HAP-1 (cell line): ENCODE measurements around the gene PRDM13.
A peak's percentile ranks its signal among the peaks of the same experiment; 100 is the strongest.

Experiments
- DNase-seq, 2 experiments: peaks; one replicate each; pipeline ENCODE4 v3.0.0-alpha.2; 2016 to 2020; ENCODE audit warnings: low spot score in 2 of 2
- H3K27me3 ChIP-seq: fragments of 250-450 bp; sonication (Bioruptor Pico); 2 replicates; pipeline ENCODE4 v1.5.1; 2020; ENCODE audit warnings: low read depth, mild to moderate bottlenecking, moderate library complexity
- H3K36me3 ChIP-seq: fragments of 250-450 bp; sonication (Bioruptor Pico); replicated peaks from 2 replicates; pipeline ENCODE4 v1.5.1; 2020; ENCODE audit warnings: mild to moderate bottlenecking
- H3K4me1 ChIP-seq: fragments of 250-450 bp; sonication (Bioruptor Pico); 2 replicates; pipeline ENCODE4 v1.5.1; 2020; ENCODE audit warnings: mild to moderate bottlenecking
- H3K4me3 ChIP-seq: fragments of 250-450 bp; sonication (Bioruptor Pico); 2 replicates; pipeline ENCODE4 v1.5.1; 2020; ENCODE audit warnings: mild to moderate bottlenecking, moderate library complexity
- H3K9me3 ChIP-seq: fragments of 250-450 bp; sonication (Bioruptor Pico); 2 replicates; pipeline ENCODE4 v1.5.1; 2020; ENCODE audit warnings: mild to moderate bottlenecking, moderate library complexity
- in situ Hi-C: fragments of 300-500 bp; cut with MboI; formaldehyde crosslinking; loops from 3 replicates; pipeline ENCODE4 v1.14.3; 2020; ENCODE audit warnings: low sequenced_read_pairs, inconsistent platforms, mixed read lengths

PRDM13 gene

DNA sequence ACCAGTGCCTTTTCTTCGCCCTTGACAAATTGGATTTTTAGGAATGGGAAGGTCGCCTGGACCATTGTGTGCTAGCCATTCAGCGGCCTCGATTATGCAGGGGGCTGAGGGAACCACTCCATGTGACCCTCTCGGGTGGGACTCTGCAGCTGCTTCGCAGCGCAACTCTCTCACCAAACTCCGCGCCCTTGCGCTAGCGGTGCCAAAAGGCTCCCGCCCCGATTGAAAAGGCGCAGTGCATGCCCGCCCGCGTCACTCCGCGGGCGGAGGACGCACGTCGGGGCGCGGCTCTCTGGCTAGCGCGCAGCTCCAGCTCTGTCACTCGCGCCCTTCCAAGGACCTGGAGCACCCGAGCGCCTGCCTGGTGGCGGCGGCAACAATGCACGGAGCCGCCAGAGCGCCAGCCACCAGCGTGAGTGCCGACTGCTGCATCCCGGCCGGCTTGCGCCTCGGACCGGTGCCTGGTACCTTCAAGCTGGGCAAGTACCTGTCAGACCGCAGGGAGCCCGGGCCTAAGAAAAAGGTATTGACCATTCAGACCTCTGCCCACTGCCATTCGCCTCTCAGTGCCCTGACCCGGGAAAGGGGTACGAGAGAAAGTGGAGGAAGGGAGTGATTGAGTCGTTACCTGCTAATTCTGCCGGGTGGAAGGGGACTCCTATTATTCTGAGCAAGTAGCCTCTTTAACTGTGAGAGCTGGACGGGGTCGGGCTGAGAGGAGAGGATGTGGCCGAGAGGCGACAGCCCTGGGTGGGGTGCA, at the start of gene PRDM13:
TSS of gene PRDM13 (plus strand) at position 178 of the 760 bp plus-strand sequence. CDS start at position 380, 202 bp downstream.
- Histone ChIP-seq H3K36me3 (no peaks in the 10 kb centered on the region), H3K27me3 (peaks cover 18% of the 10 kb centered on the region), H3K4me1 (peaks cover 16% of the 10 kb centered on the region), H3K9me3 (no peaks in the 10 kb centered on the region), H3K4me3 (no peak within 1 kb of the TSS)
- peak in 1 of 2 experiments; percentile 31 for DNase-seq
- in situ Hi-C loops: no loop called here

GRCh38 chr6:99559057-99559456, 47.6 kb upstream of the PRDM13 start:
- H3K9me3 ChIP-seq: no peaks in the 10 kb centered on the region
- in situ Hi-C loops: no loop called here
- DNase-seq: no peak
- no peak overlapping the region for H3K4me3 ChIP-seq
- H3K27me3 ChIP-seq: no peaks in the 10 kb centered on the region
- H3K4me1 ChIP-seq: peaks cover 5% of the 10 kb centered on the region
- peaks cover 49% of the 10 kb centered on the region for H3K36me3 ChIP-seq

GRCh38 chr6:99560668-99561067, 46.0 kb upstream of the PRDM13 start:
- no peak overlapping the region for H3K4me3 ChIP-seq
- no peaks in the 10 kb centered on the region for H3K27me3 ChIP-seq
- peaks cover 36% of the 10 kb centered on the region for H3K36me3 ChIP-seq
- no peaks in the 10 kb centered on the region for H3K9me3 ChIP-seq
- H3K4me1 ChIP-seq: peaks cover 5% of the 10 kb centered on the region
- in situ Hi-C loops: no loop called here
- no peak for DNase-seq

GRCh38 chr6:99563056-99563723, 43.4 kb upstream of the PRDM13 start:
- peaks cover 11% of the 10 kb centered on the region for H3K4me1 ChIP-seq
- no peaks in the 10 kb centered on the region for H3K27me3 ChIP-seq
- in situ Hi-C loops: no loop called here
- no peak for DNase-seq
- no peak overlapping the region for H3K4me3 ChIP-seq
- 0 out of 2 replicates have a peak, but pooled peaks cover 2% of the 10 kb centered on the region for H3K9me3 ChIP-seq
- H3K36me3 ChIP-seq: peaks cover 17% of the 10 kb centered on the region

GRCh38 chr6:99568103-99568933, 38.3 kb upstream of the PRDM13 start, which contains the start of gene CCNC:
Gene CCNC, minus strand, starts transcription at chr6:99568660. Its CDS starts 133 bp downstream, at chr6:99568527.
- Histone ChIP-seq H3K9me3 (0 out of 2 replicates have a peak, but pooled peaks cover 2% of the 10 kb centered on the region), H3K27me3 (no peaks in the 10 kb centered on the region), H3K36me3 (peaks cover 3% of the 10 kb centered on the region; the same call in 1 of the 2 replicates), H3K4me3 (peak within 1 kb of the TSS; percentile 80), H3K4me1 (peaks cover 6% of the 10 kb centered on the region)
- peak; percentile 93 to 97 for DNase-seq
- in situ Hi-C loops: no loop called here

DNA sequence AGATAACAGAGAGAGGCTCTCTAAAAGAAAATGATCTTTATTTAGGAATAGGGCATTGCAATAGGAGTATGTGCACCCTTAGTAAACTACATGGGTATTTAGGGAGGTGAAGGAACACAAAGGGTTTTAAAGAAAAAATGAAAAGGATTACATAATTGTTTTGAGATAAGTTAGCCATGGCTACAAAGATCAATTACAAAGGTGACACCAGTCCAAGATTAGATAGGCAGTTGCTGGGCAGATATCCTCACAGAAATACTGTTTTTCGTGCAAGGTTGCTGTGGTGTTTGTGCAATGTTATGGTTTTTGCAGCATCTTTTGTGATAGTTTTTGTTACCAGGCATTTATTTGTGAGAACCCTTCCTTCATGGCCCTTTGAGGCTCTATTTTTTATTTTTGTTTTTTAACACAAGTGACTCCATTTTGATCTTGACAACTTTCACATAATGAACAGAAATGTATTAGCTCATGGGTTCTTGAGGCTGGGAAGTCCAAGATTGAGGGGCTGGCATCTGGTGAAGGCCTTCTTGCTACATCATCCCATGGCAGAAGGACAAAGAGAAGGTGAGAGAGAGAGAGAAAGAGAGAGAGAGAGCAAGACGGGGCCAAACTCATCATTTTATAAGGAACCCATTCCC, 32.5 kb upstream of the PRDM13 start:
- H3K27me3 ChIP-seq: no peaks in the 10 kb centered on the region
- H3K4me3 ChIP-seq: no peak overlapping the region
- no peak for DNase-seq
- no peaks in the 10 kb centered on the region for H3K9me3 ChIP-seq
- no peaks in the 10 kb centered on the region for H3K4me1 ChIP-seq
- no peaks in the 10 kb centered on the region for H3K36me3 ChIP-seq
- in situ Hi-C loops: no loop called here

GRCh38 chr6:99575544-99576227, 30.9 kb upstream of the PRDM13 start:
- no peak for DNase-seq
- H3K9me3 ChIP-seq: no peaks in the 10 kb centered on the region
- in situ Hi-C loops: loop anchor here (25.0 kb wide), 1 partner anchor 237 kb away; no protein-coding TSS in a partner anchor
- no peaks in the 10 kb centered on the region for H3K4me1 ChIP-seq
- H3K4me3 ChIP-seq: no peak overlapping the region
- H3K27me3 ChIP-seq: no peaks in the 10 kb centered on the region
- H3K36me3 ChIP-seq: no peaks in the 10 kb centered on the region

DNA sequence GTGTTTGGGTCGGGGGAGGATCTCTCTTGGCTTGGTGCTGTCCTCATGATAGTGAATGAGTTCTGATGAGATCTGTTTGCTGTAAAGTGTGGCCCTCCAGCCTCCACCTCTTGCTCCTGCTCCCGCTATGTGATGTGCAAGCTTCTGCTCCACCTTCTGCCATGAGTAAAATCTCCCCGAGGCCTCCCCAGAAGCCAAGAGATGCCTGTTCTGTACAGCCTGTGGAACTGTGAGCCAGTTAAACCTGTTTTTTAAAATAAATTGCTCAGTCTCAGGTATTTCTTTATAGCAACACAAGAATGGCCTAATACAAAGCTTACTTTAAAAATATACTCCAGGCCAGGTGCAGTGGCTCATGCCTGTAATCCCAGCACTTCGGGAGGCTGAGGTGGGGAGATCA, 26.9 kb upstream of the PRDM13 start:
- H3K4me3 ChIP-seq: no peak overlapping the region
- DNase-seq: no peak
- no peaks in the 10 kb centered on the region for H3K36me3 ChIP-seq
- no peaks in the 10 kb centered on the region for H3K27me3 ChIP-seq
- no peaks in the 10 kb centered on the region for H3K9me3 ChIP-seq
- H3K4me1 ChIP-seq: no peaks in the 10 kb centered on the region
- in situ Hi-C loops: loop anchor here (25.0 kb wide), 1 partner anchor 233 kb away; no protein-coding TSS in a partner anchor

GRCh38 chr6:99587792-99588191, 18.8 kb upstream of the PRDM13 start:
- in situ Hi-C loops: loop anchor here (25.0 kb wide), 1 partner anchor 225 kb away; no protein-coding TSS in a partner anchor
- Histone ChIP-seq H3K4me3 (no peak overlapping the region), H3K4me1 (peaks cover 8% of the 10 kb centered on the region), H3K9me3 (no peaks in the 10 kb centered on the region), H3K36me3 (no peaks in the 10 kb centered on the region), H3K27me3 (0 out of 2 replicates have a peak, but pooled peaks cover 7% of the 10 kb centered on the region)
- DNase-seq: no peak

DNA sequence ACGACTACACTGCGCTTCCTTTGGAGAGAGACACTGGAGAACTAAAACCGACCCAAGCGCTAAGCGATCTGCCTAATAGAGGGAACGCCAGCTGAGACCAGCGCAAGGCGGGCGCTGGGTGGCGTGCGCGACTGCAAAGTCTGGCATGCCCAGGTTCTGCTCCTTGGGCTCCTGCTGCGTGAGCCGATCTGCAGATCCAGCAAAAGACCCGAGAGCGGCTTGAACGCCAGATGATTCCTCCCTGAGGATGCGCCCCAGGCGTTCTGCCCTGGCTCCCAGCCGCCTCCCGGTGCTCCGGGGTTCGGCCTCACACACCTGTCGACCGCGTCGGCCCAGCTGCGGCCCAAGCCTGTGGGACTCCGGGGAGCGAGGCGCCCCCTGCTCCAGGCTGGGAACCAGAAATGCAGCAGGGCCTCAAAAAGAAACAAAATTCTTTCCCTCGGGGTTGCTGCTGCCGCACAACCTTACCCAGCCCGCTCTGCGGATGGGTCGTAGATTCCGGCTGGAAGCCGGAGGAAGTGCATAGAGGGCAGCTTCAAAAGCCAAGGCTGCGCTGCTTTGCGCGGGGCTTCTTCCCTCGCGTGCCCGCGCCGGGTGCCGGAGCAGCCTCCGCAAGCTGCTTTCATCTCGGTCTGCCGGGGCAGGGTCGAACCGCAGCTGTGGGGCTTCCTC, 17.9 kb upstream of the PRDM13 start:
- Histone ChIP-seq H3K36me3 (no peaks in the 10 kb centered on the region), H3K9me3 (no peaks in the 10 kb centered on the region), H3K4me1 (peaks cover 8% of the 10 kb centered on the region), H3K27me3 (peaks cover 11% of the 10 kb centered on the region), H3K4me3 (peak overlapping the region; percentile 34)
- peak; percentile 79 to 86 for DNase-seq
- in situ Hi-C loops: loop anchor here (25.0 kb wide), 1 partner anchor 224 kb away; no protein-coding TSS in a partner anchor

- peaks cover 8% of the 10 kb centered on the region for H3K4me1 ChIP-seq
- peak overlapping the region; percentile 34 for H3K4me3 ChIP-seq
- peak in 1 of 2 experiments; percentile 58 for DNase-seq
- no peaks in the 10 kb centered on the region for H3K36me3 ChIP-seq
- H3K27me3 ChIP-seq: peaks cover 16% of the 10 kb centered on the region
- no peaks in the 10 kb centered on the region for H3K9me3 ChIP-seq
- in situ Hi-C loops: loop anchor here (25.0 kb wide), 1 partner anchor 223 kb away; no protein-coding TSS in a partner anchor
Observed at GRCh38 chr6:99589290-99589672, 17.4 kb upstream of the PRDM13 start.

DNA sequence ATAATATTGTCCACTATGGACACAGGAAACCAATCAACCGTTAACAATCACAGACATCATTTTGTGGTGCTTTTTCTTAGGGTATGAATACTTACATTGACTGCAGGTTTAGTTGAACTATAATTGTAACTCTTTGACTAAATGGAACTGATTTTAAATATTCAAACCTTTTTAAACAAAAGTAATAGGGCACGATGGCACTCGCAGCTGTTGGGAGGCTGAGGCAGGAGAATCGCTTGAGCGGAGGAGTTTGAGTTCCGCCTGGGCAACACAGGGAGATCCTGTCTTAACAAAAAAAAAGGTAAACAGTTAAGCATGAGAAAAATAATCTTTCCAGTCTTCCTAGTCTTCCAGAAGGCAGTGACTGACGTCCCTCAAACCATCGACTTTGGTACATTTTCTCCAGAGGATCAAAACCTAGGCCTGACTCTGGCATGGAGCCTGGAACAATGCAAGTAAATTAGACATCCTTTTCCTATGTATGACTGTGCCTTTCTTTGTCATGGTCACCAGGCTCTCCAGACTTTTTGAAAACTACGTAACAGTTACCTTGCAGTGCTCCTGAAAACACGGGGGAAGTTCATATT, 16.6 kb upstream of the PRDM13 start:
- Histone ChIP-seq H3K27me3 (peaks cover 16% of the 10 kb centered on the region), H3K36me3 (no peaks in the 10 kb centered on the region), H3K4me1 (peaks cover 8% of the 10 kb centered on the region), H3K4me3 (no peak overlapping the region), H3K9me3 (no peaks in the 10 kb centered on the region; the same call in 1 of the 2 replicates)
- in situ Hi-C loops: loop anchor here (25.0 kb wide), 1 partner anchor 222 kb away; no protein-coding TSS in a partner anchor
- no peak for DNase-seq
